ENCODE measurements around the gene FOXC1. TPM values are rescaled to one million over a fixed set of nuclear protein-coding genes. Genes with fewer than 3 reads are reported as not detected.

FOXC1 gene
- total RNA-seq, 1 donor from 2014 or later, result 2.9 TPM

DNA sequence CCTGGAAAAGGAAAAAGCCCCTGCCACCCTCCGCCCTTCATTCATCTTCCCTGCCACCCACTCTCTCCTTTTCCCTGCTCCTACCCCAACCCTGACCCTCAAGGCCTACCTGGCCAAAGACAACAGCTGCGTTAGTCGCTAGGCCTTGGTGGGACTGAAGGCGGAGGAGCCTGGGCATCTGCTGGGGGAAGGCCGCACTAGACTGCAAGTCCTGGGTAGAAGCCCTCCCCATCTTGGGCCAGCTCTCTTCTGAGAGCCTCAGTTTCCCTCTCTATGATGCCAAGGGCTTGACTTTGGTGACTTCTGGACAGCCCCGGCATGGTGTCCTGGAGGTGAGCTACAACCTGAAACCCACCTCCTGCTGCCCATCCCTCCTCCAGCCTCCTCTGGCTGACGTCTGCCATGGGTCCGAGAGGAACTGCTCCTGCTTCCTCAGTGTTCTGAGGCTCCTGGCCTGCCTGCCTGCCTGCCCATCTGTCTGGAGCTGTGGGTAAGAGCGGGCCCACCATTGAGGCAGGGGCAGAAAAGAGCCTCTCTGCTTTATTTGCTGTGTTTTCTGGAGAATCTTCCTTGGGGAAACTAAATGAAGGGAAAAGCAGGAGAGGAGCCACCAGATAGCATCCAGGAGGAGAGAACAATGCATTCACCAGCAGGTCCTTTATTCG, 7.5 kb upstream of the FOXC1 start:
- no peaks in the 10 kb centered on the region for H3K36me3 Mint-ChIP-seq (ENCODE audit: low read depth, unreplicated experiment)
- H3K9ac ChIP-seq (ENCODE audit: low read length), result no peak overlapping the region
- H4K20me1 ChIP-seq (ENCODE audit: insufficient read depth, low read length), result peaks cover 12% of the 10 kb centered on the region
- no peak overlapping the region for H3K4me3 ChIP-seq (ENCODE audit: insufficient read depth, low read depth, low read length)
- no peak for DNase-seq (ENCODE audit: low read depth)
- H3K27ac ChIP-seq (ENCODE audit: low read depth, low read length), result no peak overlapping the region
- TF ChIP-seq EZH2 (IDR thresholded peaks at IDR 0.05; ENCODE audit: insufficient read depth, low read length), result no peak
- TF ChIP-seq, protein P1, sequence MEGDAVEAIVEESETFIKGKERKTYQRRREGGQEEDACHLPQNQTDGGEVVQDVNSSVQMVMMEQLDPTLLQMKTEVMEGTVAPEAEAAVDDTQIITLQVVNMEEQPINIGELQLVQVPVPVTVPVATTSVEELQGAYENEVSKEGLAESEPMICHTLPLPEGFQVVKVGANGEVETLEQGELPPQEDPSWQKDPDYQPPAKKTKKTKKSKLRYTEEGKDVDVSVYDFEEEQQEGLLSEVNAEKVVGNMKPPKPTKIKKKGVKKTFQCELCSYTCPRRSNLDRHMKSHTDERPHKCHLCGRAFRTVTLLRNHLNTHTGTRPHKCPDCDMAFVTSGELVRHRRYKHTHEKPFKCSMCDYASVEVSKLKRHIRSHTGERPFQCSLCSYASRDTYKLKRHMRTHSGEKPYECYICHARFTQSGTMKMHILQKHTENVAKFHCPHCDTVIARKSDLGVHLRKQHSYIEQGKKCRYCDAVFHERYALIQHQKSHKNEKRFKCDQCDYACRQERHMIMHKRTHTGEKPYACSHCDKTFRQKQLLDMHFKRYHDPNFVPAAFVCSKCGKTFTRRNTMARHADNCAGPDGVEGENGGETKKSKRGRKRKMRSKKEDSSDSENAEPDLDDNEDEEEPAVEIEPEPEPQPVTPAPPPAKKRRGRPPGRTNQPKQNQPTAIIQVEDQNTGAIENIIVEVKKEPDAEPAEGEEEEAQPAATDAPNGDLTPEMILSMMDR (IDR thresholded peaks at IDR 0.05; ENCODE audit: insufficient read depth, low read depth, low read length), result no peak
- peaks cover 4% of the 10 kb centered on the region for H3K4me1 Mint-ChIP-seq (ENCODE audit: low read depth, unreplicated experiment)
- H3K27ac Mint-ChIP-seq (ENCODE audit: unreplicated experiment), result no peak overlapping the region
- H3K4me3 Mint-ChIP-seq (ENCODE audit: unreplicated experiment), result no peak overlapping the region
- H3K4me1 ChIP-seq (ENCODE audit: insufficient read depth, low read length), result peaks cover 6% of the 10 kb centered on the region
- no peak overlapping the region for H3K4me2 ChIP-seq (ENCODE audit: low read length)
- H2AFZ ChIP-seq (ENCODE audit: low read depth, low read length), result no peak overlapping the region
- peaks cover 67% of the 10 kb centered on the region for H3K27me3 Mint-ChIP-seq (ENCODE audit: low read depth, unreplicated experiment)
- H3K9me3 ChIP-seq (ENCODE audit: insufficient read depth, low read depth, low read length), result no peaks in the 10 kb centered on the region
- H3K9me3 Mint-ChIP-seq (ENCODE audit: unreplicated experiment), result no peaks in the 10 kb centered on the region
- FAIRE-seq, result no peak
- peaks cover 81% of the 10 kb centered on the region for H3K27me3 ChIP-seq (ENCODE audit: insufficient read depth, low read length)
- no peaks in the 10 kb centered on the region for H3K36me3 ChIP-seq (ENCODE audit: insufficient read depth, low read length)
- no peaks in the 10 kb centered on the region for H3K79me2 ChIP-seq (ENCODE audit: insufficient read depth, low read length)

DNA sequence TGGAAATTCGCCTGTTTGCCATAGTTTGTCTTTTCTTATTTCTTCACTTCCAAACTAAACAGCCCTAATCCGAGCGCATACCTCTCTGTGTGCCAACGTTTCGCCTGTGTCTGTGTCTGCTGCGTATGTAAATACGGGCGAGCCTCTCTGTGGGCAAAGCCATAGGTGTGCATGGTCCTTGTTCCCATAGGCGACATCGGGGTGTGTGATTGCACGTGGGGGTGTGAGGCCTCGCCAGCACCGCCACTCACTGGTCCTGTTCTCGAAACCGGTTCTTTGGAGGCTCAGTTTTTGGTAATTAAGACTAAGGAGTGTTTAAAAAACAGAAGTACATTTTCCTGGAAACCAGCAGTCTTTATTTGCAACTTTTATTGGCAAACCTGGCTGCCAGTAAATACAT, 6.0 kb upstream of the FOXC1 start:
- Mint-ChIP-seq H3K27me3 (ENCODE audit: low read depth, unreplicated experiment) (peaks cover 71% of the 10 kb centered on the region), H3K4me1 (ENCODE audit: low read depth, unreplicated experiment) (peaks cover 6% of the 10 kb centered on the region), H3K9me3 (ENCODE audit: unreplicated experiment) (peaks cover 4% of the 10 kb centered on the region), H3K4me3 (ENCODE audit: unreplicated experiment) (no peak overlapping the region), H3K36me3 (ENCODE audit: low read depth, unreplicated experiment) (no peaks in the 10 kb centered on the region), H3K27ac (ENCODE audit: unreplicated experiment) (peak overlapping the region; percentile 41)
- DNase-seq (ENCODE audit: low read depth) (no peak), FAIRE-seq (no peak)
- Histone ChIP-seq H3K4me1 (ENCODE audit: insufficient read depth, low read length) (peaks cover 16% of the 10 kb centered on the region), H3K9me3 (ENCODE audit: insufficient read depth, low read depth, low read length) (no peaks in the 10 kb centered on the region), H3K27ac (ENCODE audit: low read depth, low read length) (no peak overlapping the region), H4K20me1 (ENCODE audit: insufficient read depth, low read length) (peaks cover 23% of the 10 kb centered on the region), H3K9ac (ENCODE audit: low read length) (no peak overlapping the region), H3K36me3 (ENCODE audit: insufficient read depth, low read length) (no peaks in the 10 kb centered on the region), H3K4me2 (ENCODE audit: low read length) (peak overlapping the region; percentile 84), H3K79me2 (ENCODE audit: insufficient read depth, low read length) (no peaks in the 10 kb centered on the region), H3K4me3 (ENCODE audit: insufficient read depth, low read depth, low read length) (no peak overlapping the region), H3K27me3 (ENCODE audit: insufficient read depth, low read length) (peaks cover 90% of the 10 kb centered on the region), H2AFZ (ENCODE audit: low read depth, low read length) (no peak overlapping the region)
- TF ChIP-seq, protein P1 (IDR thresholded peaks at IDR 0.05; ENCODE audit: insufficient read depth, low read depth, low read length), result no peak
- no peak for TF ChIP-seq EZH2 (IDR thresholded peaks at IDR 0.05; ENCODE audit: insufficient read depth, low read length)
